Embryonic facial prominence (tissue), 1 donor: ENCODE data around the gene ADGRG1.

Experiments
- DNase-seq: peaks from one replicate; pipeline ENCODE4 v3.0.0-alpha.2; 2016; ENCODE audit errors: extremely low spot score

Gene ADGRG1

DNA sequence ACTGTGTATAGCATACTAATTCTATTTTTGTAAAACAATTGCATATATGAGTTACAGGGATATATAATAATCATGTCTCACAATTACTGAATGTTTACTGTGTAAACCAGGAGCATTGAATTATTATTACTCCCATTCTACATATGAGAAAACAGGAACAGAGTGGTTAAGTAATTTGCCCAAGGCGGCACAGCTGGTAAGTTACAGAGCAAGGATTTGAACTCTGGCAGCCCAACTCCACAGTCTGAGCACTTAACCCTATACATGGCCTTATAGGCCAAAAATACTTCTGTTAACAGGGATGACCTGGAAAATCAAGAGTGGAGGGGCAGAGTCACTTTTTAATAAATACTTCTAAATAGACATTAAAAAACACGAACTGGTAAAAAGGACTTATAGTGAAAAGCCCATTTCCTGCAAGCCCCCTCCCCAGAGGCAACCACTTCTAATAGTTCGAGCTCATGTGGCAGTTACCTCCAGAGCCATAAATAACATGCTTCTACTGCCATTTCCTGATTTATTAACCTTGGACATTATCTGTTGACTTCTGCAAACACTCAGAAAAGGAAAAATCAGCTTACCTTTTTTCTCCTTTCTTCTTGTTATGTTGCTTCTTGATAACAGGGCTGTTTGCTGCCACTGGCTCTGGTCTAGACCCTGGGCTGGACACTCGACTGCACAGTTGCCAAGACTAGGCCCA, 22.1 kb upstream of the ADGRG1 start:
- DNase-seq, result no peak

DNA sequence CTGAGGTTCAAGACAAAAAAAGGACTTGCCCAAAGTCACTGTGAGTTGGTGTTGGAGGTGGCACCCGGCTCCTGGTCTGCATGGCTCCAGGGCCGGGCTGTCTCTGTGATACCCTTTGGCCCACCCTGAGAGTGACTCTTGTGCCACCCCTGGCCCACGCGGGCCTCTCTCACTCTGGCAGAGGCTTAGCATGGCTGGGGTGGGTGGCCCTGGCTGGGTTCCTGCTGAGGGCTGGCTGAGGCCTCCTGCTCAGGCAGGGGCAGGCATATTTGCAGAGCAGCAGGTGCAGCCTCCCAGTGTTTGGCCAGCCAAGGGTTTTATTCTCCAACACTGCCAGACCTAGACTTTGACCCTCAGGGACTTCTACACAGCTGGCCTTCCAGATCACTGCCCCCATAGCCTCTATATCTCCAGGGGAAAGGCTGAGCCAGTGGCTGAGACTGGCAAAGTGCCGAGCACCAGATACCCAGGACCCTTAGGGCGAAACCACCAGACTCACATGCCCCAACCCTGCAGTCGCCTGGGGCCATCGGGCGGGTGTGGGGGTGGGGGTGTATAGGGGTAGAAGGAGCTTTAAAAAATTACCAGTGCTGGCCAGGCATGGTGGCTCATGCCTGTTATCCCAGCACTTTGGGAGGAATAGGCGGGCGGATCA, 21.5 kb upstream of the ADGRG1 start:
- no peak for DNase-seq

GRCh38 chr16:57607676-57608461, 20.6 kb upstream of the ADGRG1 start:
- DNase-seq, result no peak

DNA sequence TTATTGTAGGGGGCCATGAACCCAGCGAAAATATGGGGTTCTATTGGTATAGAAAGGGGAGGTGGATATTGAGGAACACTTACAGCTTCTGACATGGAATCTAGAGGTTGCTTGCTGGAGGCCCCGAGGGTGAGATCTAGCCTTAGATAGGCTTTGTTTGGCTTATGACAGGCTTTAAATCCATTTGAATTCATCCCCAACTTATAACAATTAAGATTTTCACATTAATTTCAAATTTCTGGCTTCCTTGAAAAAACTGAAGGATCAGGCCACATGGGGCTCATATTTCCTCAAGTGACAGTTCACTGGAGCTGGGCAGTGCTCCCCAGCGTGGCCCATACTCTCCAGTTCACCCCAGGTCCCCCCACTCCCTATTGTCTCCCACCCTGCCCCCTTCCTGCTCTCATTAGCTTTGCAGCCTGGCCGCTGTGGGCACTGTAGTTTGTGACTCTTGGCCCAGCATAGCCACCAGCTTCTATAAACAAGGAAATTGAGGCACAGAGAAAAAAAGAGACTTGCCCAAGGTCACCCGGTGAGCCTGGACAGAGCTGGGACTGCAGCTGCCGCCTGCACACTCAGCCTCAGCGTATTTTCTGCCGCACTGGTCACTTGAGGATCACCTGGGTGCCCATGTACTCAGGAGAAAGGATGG, 19.8 kb upstream of the ADGRG1 start:
- no peak for DNase-seq

GRCh38 chr16:57609541-57610401, 18.7 kb upstream of the ADGRG1 start:
- no peak for DNase-seq

- no peak for DNase-seq
These were observed 17.8 kb upstream of the ADGRG1 start for GRCh38 chr16:57610611-57611010.

GRCh38 chr16:57611181-57611580, 17.2 kb upstream of the ADGRG1 start:
- DNase-seq, result no peak

- DNase-seq, result no peak
These were observed 16.7 kb upstream of the ADGRG1 start for GRCh38 chr16:57611706-57612105.

DNA sequence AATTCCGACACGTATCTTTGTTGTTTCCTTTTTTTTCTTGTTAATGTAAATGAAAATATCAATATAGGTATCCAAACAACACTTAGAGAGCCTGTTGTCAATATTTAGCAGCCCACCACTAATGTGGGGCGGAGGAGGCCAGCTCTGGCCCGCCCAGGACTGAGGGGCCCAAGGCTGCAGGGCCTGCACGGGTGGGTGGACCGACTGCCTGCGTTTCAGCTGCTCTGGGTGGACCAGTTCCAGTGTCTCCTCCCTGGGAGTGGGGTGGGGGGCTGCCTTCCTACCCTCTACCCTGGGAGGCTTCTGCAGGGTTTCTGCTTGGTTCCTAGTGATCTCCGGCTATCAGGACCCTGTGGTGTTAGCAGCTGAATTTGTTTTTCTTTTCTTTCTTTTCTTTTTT, 15.9 kb upstream of the ADGRG1 start:
- DNase-seq, result no peak

- DNase-seq, result no peak
These were observed 14.9 kb upstream of the ADGRG1 start for GRCh38 chr16:57613514-57613913.

DNA sequence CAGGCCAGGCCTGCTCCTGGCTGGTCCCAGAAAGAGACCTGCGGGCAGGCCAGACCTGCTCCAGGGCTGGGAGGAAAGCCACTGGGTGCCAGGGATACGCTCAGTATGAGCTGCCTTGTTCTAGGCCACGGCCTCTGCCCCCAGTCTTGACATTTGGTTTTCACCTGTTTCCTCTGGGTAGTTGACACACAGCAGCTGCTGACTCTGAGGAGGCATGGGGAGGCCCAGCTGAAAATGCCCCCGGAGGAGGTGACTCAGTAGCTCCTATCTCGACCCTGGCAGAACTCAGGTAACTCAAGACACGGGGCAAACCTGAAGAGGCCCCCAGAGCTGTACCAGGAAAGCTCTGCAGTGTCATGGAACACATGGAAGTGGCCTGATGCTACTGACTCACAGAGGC, 13.9 kb upstream of the ADGRG1 start:
- DNase-seq, result no peak

- no peak for DNase-seq
These were observed 13.5 kb upstream of the ADGRG1 start for GRCh38 chr16:57614944-57615343.

- DNase-seq, result no peak
These were observed 12.6 kb upstream of the ADGRG1 start for GRCh38 chr16:57615813-57616212.

DNA sequence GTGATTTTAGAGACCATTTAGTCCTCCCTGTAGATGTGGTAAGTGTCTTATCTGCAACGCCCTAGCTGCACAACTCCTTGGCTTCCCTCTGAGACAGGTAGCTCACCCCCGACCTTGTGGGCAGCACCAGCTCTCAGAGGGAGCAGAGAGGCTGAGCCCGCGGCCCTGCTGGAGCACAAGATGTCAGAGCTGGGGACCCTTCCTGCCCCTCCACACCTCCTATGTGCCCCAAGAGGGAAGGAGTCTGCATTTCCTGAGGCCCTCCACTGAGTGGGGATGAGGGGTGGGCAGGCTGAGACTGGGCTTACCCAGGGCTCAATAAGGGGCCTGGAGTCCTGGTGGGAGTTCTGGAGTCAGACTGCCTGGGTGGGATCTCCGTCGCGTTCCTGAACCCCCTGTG, 12.2 kb upstream of the ADGRG1 start:
- no peak for DNase-seq

- no peak for DNase-seq
These were observed 11.6 kb upstream of the ADGRG1 start for GRCh38 chr16:57616876-57617275.

GRCh38 chr16:57617604-57618111, 10.8 kb upstream of the ADGRG1 start:
- DNase-seq, result no peak

GRCh38 chr16:57618296-57619132, 9.9 kb upstream of the ADGRG1 start:
- DNase-seq, result no peak

- no peak for DNase-seq
These were observed 9.3 kb upstream of the ADGRG1 start for GRCh38 chr16:57619133-57619605.

DNA sequence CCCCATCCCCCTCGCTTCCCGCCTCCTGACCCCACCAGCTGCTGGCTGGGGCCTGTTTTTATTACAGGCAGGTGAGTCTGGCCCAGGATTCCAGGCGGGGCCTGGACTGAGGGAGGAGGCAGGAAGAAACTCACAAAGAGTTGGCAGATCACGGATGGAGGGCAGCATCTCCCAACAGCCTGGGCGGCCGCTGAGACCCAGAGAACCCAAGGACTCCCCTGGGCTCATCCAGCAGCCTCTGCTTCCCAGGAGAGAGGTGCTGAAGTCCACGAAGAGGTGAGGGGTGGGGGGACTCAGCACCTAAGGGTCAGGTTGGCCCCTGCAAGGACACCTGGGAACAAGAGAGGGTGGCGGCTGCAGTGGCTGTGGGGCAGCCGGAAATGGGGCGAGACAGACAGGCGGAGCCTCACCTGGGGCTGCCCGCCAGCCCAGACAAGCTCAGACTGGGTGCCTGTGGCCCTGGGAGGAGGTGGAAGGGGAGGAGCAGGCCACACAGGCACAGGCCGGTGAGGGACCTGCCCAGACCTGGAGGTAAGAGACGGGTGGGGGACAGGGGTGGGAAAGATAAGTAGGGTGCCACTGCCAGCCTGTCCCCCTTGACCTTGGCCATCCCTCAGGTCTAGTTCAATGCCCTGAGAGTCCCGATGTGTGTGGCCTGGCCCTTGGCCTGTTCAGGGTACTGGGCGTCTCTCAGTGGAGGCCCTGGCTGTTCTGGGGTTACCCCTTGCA, 8.7 kb upstream of the ADGRG1 start:
- no peak for DNase-seq
